ENCODE data around the gene ADAM20. TPM values are rescaled to one million over a fixed set of nuclear protein-coding genes. Genes with fewer than 3 reads are reported as not detected.
A peak's percentile ranks its signal among the peaks of the same experiment; 100 is the strongest.

ADAM20 gene
- total and polyA plus RNA-seq, 2 donors (not counting 1 experiment from before 2014, with no cell fraction given), result 0.02 to 1.2 TPM

- Histone ChIP-seq H3K79me2 (ENCODE audit: control insufficient read depth, insufficient read depth, low read length) (no peaks in the 10 kb centered on the region), H3K27me3 (ENCODE audit: control insufficient read depth, insufficient read depth, low read length) (no peaks in the 10 kb centered on the region), H2AFZ (ENCODE audit: low read length) (no peak overlapping the region), H3K36me3 (ENCODE audit: control insufficient read depth, insufficient read depth, low read length) (no peaks in the 10 kb centered on the region), H3K4me3 (replicated peaks in 1 of 4; ENCODE audit: control extremely low read depth in 1 of 4, insufficient read depth in 1 of 4, low read depth in 3 of 4, low read length in 4 of 4) (no peak overlapping the region), H3K4me1 (ENCODE audit: control insufficient read depth, extremely low read depth, insufficient read depth, low read length) (no peaks in the 10 kb centered on the region), H3K27ac (ENCODE audit: insufficient read depth, low read length) (no peak overlapping the region), H4K20me1 (ENCODE audit: control insufficient read depth, extremely low read depth, insufficient read depth, low read length) (no peaks in the 10 kb centered on the region), H3K4me2 (ENCODE audit: extremely low read depth, insufficient read depth, low read length) (no peak overlapping the region), H3K9me3 (ENCODE audit: control insufficient read depth, insufficient read depth, low read depth, low read length) (no peaks in the 10 kb centered on the region), H3K9ac (ENCODE audit: insufficient read depth, low read length) (no peak overlapping the region)
- TF ChIP-seq EZH2 (IDR thresholded peaks at IDR 0.05; ENCODE audit: low read length, missing control alignments), result no peak
- no peak for TF ChIP-seq CTCF (conservative IDR thresholded peaks at IDR 0.05 in 1 of 2, IDR thresholded peaks at IDR 0.05 in 1 of 2; ENCODE audit: low read depth in 1 of 2, low read length in 2 of 2)
- no peak for DNase-seq (ENCODE audit: low read depth in 2 of 2)
These were observed 9.1 kb downstream of the ADAM20 start for GRCh38 chr14:70525691-70526090.

- Histone ChIP-seq H4K20me1 (ENCODE audit: control insufficient read depth, extremely low read depth, insufficient read depth, low read length) (no peaks in the 10 kb centered on the region), H3K9me3 (ENCODE audit: control insufficient read depth, insufficient read depth, low read depth, low read length) (no peaks in the 10 kb centered on the region), H3K27me3 (ENCODE audit: control insufficient read depth, insufficient read depth, low read length) (no peaks in the 10 kb centered on the region), H3K9ac (ENCODE audit: insufficient read depth, low read length) (no peak overlapping the region), H3K36me3 (ENCODE audit: control insufficient read depth, insufficient read depth, low read length) (no peaks in the 10 kb centered on the region), H3K27ac (ENCODE audit: insufficient read depth, low read length) (no peak overlapping the region), H3K4me2 (ENCODE audit: extremely low read depth, insufficient read depth, low read length) (no peak overlapping the region), H3K4me3 (replicated peaks in 1 of 4; ENCODE audit: control extremely low read depth in 1 of 4, insufficient read depth in 1 of 4, low read depth in 3 of 4, low read length in 4 of 4) (no peak overlapping the region), H3K4me1 (ENCODE audit: control insufficient read depth, extremely low read depth, insufficient read depth, low read length) (no peaks in the 10 kb centered on the region), H2AFZ (ENCODE audit: low read length) (no peak overlapping the region), H3K79me2 (ENCODE audit: control insufficient read depth, insufficient read depth, low read length) (no peaks in the 10 kb centered on the region)
- TF ChIP-seq CTCF (conservative IDR thresholded peaks at IDR 0.05 in 1 of 2, IDR thresholded peaks at IDR 0.05 in 1 of 2; ENCODE audit: low read depth in 1 of 2, low read length in 2 of 2) (no peak), EZH2 (IDR thresholded peaks at IDR 0.05; ENCODE audit: low read length, missing control alignments) (no peak)
- DNase-seq (ENCODE audit: low read depth in 2 of 2), result peak in 1 of 2 donors; percentile 2
These were observed 19.0 kb downstream of the ADAM20 start for GRCh38 chr14:70515811-70516210.

GRCh38 chr14:70514168-70515069 lies 20.4 kb downstream of the ADAM20 start:
- DNase-seq (ENCODE audit: low read depth in 2 of 2), result no peak
- Histone ChIP-seq H3K36me3 (ENCODE audit: control insufficient read depth, insufficient read depth, low read length) (no peaks in the 10 kb centered on the region), H3K4me3 (replicated peaks in 1 of 4; ENCODE audit: control extremely low read depth in 1 of 4, insufficient read depth in 1 of 4, low read depth in 3 of 4, low read length in 4 of 4) (no peak overlapping the region), H3K27ac (ENCODE audit: insufficient read depth, low read length) (no peak overlapping the region), H3K4me1 (ENCODE audit: control insufficient read depth, extremely low read depth, insufficient read depth, low read length) (no peaks in the 10 kb centered on the region), H4K20me1 (ENCODE audit: control insufficient read depth, extremely low read depth, insufficient read depth, low read length) (no peaks in the 10 kb centered on the region), H2AFZ (ENCODE audit: low read length) (no peak overlapping the region), H3K9me3 (ENCODE audit: control insufficient read depth, insufficient read depth, low read depth, low read length) (no peaks in the 10 kb centered on the region), H3K9ac (ENCODE audit: insufficient read depth, low read length) (no peak overlapping the region), H3K27me3 (ENCODE audit: control insufficient read depth, insufficient read depth, low read length) (no peaks in the 10 kb centered on the region), H3K79me2 (ENCODE audit: control insufficient read depth, insufficient read depth, low read length) (no peaks in the 10 kb centered on the region), H3K4me2 (ENCODE audit: extremely low read depth, insufficient read depth, low read length) (no peak overlapping the region)
- no peak for TF ChIP-seq CTCF (conservative IDR thresholded peaks at IDR 0.05 in 1 of 2, IDR thresholded peaks at IDR 0.05 in 1 of 2; ENCODE audit: low read depth in 1 of 2, low read length in 2 of 2)

Data from fibroblast of lung (primary cell).